IMR-90 (cell line): ENCODE measurements around the gene GZMM. TPM values are rescaled to one million over a fixed set of nuclear protein-coding genes. Genes with fewer than 3 reads are reported as not detected.
A peak's percentile ranks its signal among the peaks of the same experiment; 100 is the strongest.

Source experiments
- ATAC-seq: fragments of 200-7000 bp; cut with Tn5 transposase; 2 replicates; pipeline ENCODE4 v1.9.1; 2020; ENCODE audit warnings: low read depth, mild to moderate bottlenecking, moderate library complexity
- BruUV-seq: library from RNA; stranded (reverse); fragments of 400-500 nt; replicated peaks from 2 replicates; lab custom pipeline; 2021; lab: Mats Ljungman, UMichigan
- CTCF ChIA-PET: fragments of 300-600 bp; formaldehyde crosslinking; extraction: SDS; loops from one replicate; lab custom pipeline; 2021; ENCODE audit warnings: antibody characterized with exemption; lab: Yijun Ruan, JAX
- POLR2A ChIA-PET: fragments of 300-600 bp; sonication (Branson Sonifier 250); formaldehyde crosslinking; loops from one replicate; lab custom pipeline; 2022; ENCODE audit warnings: antibody characterized with exemption; ENCODE audit not compliant: unreplicated experiment; lab: Charles Lee
- DNase-seq: peaks from one replicate; pipeline ENCODE4 v3.0.0; 2013
- H2AFZ ChIP-seq: replicated peaks from 2 replicates; pipeline ENCODE3; 2013; ENCODE audit warnings: low read length, mild to moderate bottlenecking; ENCODE audit not compliant: poor library complexity
- H2AK5ac ChIP-seq: 2 replicates; pipeline ENCODE4 v1.6.1; 2013; ENCODE audit warnings: low read depth, low read length, inconsistent platforms
- H2AK9ac ChIP-seq: replicated peaks from 2 replicates; pipeline ENCODE3; 2013; ENCODE audit warnings: mild to moderate bottlenecking, low read depth, low read length, moderate library complexity; ENCODE audit not compliant: poor library complexity
- H2BK120ac ChIP-seq: 2 replicates; pipeline ENCODE4 v1.6.1; 2013; ENCODE audit warnings: low read depth, low read length, inconsistent platforms
- H2BK15ac ChIP-seq: 3 replicates; pipeline ENCODE4 v1.6.1; 2013; ENCODE audit warnings: low read depth, low read length, inconsistent platforms
- H2BK20ac ChIP-seq: 2 replicates; pipeline ENCODE4 v1.6.1; 2013; ENCODE audit warnings: low read depth, mild to moderate bottlenecking, inconsistent platforms, low read length, moderate library complexity
- H2BK5ac ChIP-seq: 2 replicates; pipeline ENCODE4 v1.6.1; 2013; ENCODE audit warnings: mild to moderate bottlenecking, low read depth, low read length, inconsistent platforms; ENCODE audit not compliant: poor library complexity, severe bottlenecking
- H3K14ac ChIP-seq: replicated peaks from 2 replicates; pipeline ENCODE4 v1.6.1; 2013; ENCODE audit warnings: low read depth, low read length, inconsistent platforms
- H3K18ac ChIP-seq: 2 replicates; pipeline ENCODE4 v1.6.1; 2013; ENCODE audit warnings: low read depth, low read length, control low read depth
- H3K23ac ChIP-seq: 2 replicates; pipeline ENCODE4 v1.6.1; 2013; ENCODE audit warnings: low read depth, low read length, inconsistent platforms
- H3K27ac ChIP-seq: 2 replicates; pipeline ENCODE4 v1.5.1; 2013; ENCODE audit warnings: mild to moderate bottlenecking, control low read depth, low read length; ENCODE audit not compliant: insufficient read depth
- H3K27me3 ChIP-seq: 2 replicates; pipeline ENCODE4 v1.6.1; 2013; ENCODE audit warnings: low read length; ENCODE audit not compliant: control insufficient read depth, insufficient read depth
- H3K36me3 ChIP-seq: 2 replicates; pipeline ENCODE4 v1.6.1; 2013; ENCODE audit warnings: low read length, mixed read lengths; ENCODE audit not compliant: control insufficient read depth, insufficient read depth
- H3K4ac ChIP-seq: 2 replicates; pipeline ENCODE4 v1.6.1; 2013; ENCODE audit warnings: low read depth, low read length, inconsistent platforms
- H3K4me1 ChIP-seq: 2 replicates; pipeline ENCODE4 v1.6.1; 2013; ENCODE audit warnings: low read length, mixed read lengths; ENCODE audit not compliant: control insufficient read depth, insufficient read depth
- H3K4me2 ChIP-seq: 2 replicates; pipeline ENCODE4 v1.6.1; 2013; ENCODE audit warnings: low read depth, mild to moderate bottlenecking, control low read depth, low read length, moderate library complexity
- H3K4me3 ChIP-seq: 2 replicates; pipeline ENCODE4 v1.5.1; 2013; ENCODE audit warnings: low read depth, mild to moderate bottlenecking, control low read depth, low read length, moderate library complexity; ENCODE audit not compliant: insufficient read depth
- H3K56ac ChIP-seq: 2 replicates; pipeline ENCODE4 v1.6.1; 2013; ENCODE audit warnings: low read length, inconsistent platforms; ENCODE audit not compliant: insufficient read depth; ENCODE audit errors: extremely low read depth
- H3K79me1 ChIP-seq, 2 experiments: 2 replicates each; pipeline ENCODE4 v1.6.1; 2013; ENCODE audit warnings: low read length in 2 of 2, inconsistent platforms in 1 of 2, low read depth in 1 of 2
- H3K9ac ChIP-seq: 2 replicates; pipeline ENCODE4 v1.6.1; 2013; ENCODE audit warnings: low read depth, low read length, control low read depth
- H3K9me1 ChIP-seq: 2 replicates; pipeline ENCODE4 v1.6.1; 2013; ENCODE audit warnings: low read length, inconsistent platforms; ENCODE audit not compliant: insufficient read depth
- H3K9me3 ChIP-seq: 2 replicates; pipeline ENCODE4 v1.6.1; 2013; ENCODE audit warnings: low read length; ENCODE audit not compliant: control insufficient read depth, insufficient read depth
- H4K20me1 ChIP-seq: 2 replicates; pipeline ENCODE4 v1.6.1; 2013; ENCODE audit warnings: low read length, inconsistent platforms; ENCODE audit not compliant: insufficient read depth
- H4K5ac ChIP-seq: 2 replicates; pipeline ENCODE4 v1.6.1; 2013; ENCODE audit warnings: mild to moderate bottlenecking, low read depth, low read length, control low read depth
- H4K8ac ChIP-seq, 2 experiments: 2 replicates each; pipeline ENCODE4 v1.6.1; 2013; ENCODE audit warnings: low read depth in 2 of 2, low read length in 2 of 2, control low read depth in 1 of 2, inconsistent platforms in 1 of 2
- H4K91ac ChIP-seq: 2 replicates; pipeline ENCODE4 v1.6.1; 2013; ENCODE audit warnings: low read depth, low read length, inconsistent platforms; ENCODE audit not compliant: insufficient read depth
- BHLHE40 ChIP-seq: fragments of 150-350 bp; IDR thresholded peaks from 2 replicates; pipeline ENCODE4 v1.6.1; 2016; ENCODE audit warnings: mild to moderate bottlenecking, low read depth, low read length
- CEBPB ChIP-seq: IDR thresholded peaks from 2 replicates; pipeline ENCODE4 v1.6.1; 2012; ENCODE audit warnings: low read depth, low read length, improper control_type of control experiment
- MXI1 ChIP-seq: IDR thresholded peaks from 2 replicates; pipeline ENCODE4 v1.6.1; 2012; ENCODE audit warnings: low read depth, mild to moderate bottlenecking, low read length, moderate library complexity, borderline replicate concordance
- WGBS, 2 experiments: methylation state at CpG; one replicate each; pipeline versions ENCODE4 v1.1.5 to v1.1.7; 2013; ENCODE audit warnings: missing lambda C conversion rate in 2 of 2; ENCODE audit not compliant: insufficient read length in 1 of 2; ENCODE audit errors: extremely low coverage in 2 of 2; 5-methylcytosine and 5-hydroxymethylcytosine counted together
- dilution Hi-C: fragments of 300-500 bp; cut with HindIII; formaldehyde crosslinking; loops from one replicate; pipeline ENCODE4 v1.14.3; 2018; ENCODE audit warnings: low sequenced_read_pairs; ENCODE audit not compliant: unreplicated experiment
- in situ Hi-C: fragments of 300-500 bp; cut with MboI; formaldehyde crosslinking; loops from 3 replicates; pipeline ENCODE4 v1.14.3; 2019; ENCODE audit warnings: low sequenced_read_pairs, inconsistent platforms, mixed read lengths
- intact Hi-C: fragments of 100-400 bp; cut with micrococcal nuclease; formaldehyde crosslinking; loops from 2 replicates; pipeline ENCODE4 v1.10.0; 2022
- polyA plus RNA-seq, 3 experiments: library from polyadenylated mRNA; depleted of rRNA; stranded (reverse); fragments of >200 nt; gene quantifications; 2 replicates each; pipeline ENCODE4 v1.2.3, GENCODE V29; 2012; ENCODE audit warnings: low replicate concordance in 1 of 3
- total RNA-seq: library from RNA; depleted of rRNA; stranded (reverse); fragments of >200 nt; gene quantifications from 2 replicates; pipeline ENCODE4 v1.2.3, GENCODE V29; 2012

Gene GZMM
- total and polyA plus RNA-seq, 2 of the 4 experiments (the other 2 are of a cell fraction): 0.24 TPM; not detected in 1

GRCh38 chr19:566403-566802, 22.6 kb downstream of the GZMM start:
- in situ Hi-C loops: no loop called here
- no peak overlapping the region for H3K9ac ChIP-seq
- H3K9me1 ChIP-seq: 0 out of 2 replicates have a peak, but pooled peaks cover 4% of the 10 kb centered on the region
- no peak overlapping the region for H3K4me3 ChIP-seq
- no peak overlapping the region for H2BK120ac ChIP-seq
- H4K91ac ChIP-seq: no peak overlapping the region
- no peak overlapping the region for H3K27ac ChIP-seq
- H4K5ac ChIP-seq: no peak overlapping the region
- WGBS, 2 experiments: no CpG with 5 or more reads among the region's 19 CpGs
- intact Hi-C loops: no loop called here
- ChIA-PET POLR2A (no interaction called here), CTCF (no interaction called here)
- H3K23ac ChIP-seq: no peak overlapping the region
- H2AK9ac ChIP-seq: no peak overlapping the region
- H2BK5ac ChIP-seq: no peak overlapping the region
- no peak overlapping the region for H2BK20ac ChIP-seq
- peaks cover 4% of the 10 kb centered on the region; the same call in 1 of the 2 replicates for H3K4me1 ChIP-seq
- H4K20me1 ChIP-seq: no peaks in the 10 kb centered on the region
- no peak overlapping the region for H3K4me2 ChIP-seq
- H3K4ac ChIP-seq: no peak overlapping the region
- H3K9me3 ChIP-seq: no peaks in the 10 kb centered on the region
- H3K56ac ChIP-seq: no peak overlapping the region
- DNase-seq (peak; percentile 31), ATAC-seq (no peak)
- H3K18ac ChIP-seq: no peak overlapping the region
- no peak overlapping the region for H2AFZ ChIP-seq
- H3K14ac ChIP-seq: no peak overlapping the region
- no peaks in the 10 kb centered on the region for H3K36me3 ChIP-seq
- no TSS peak for BruUV-seq
- no peak overlapping the region for H2BK15ac ChIP-seq
- peaks cover 0 to 5% of the 10 kb centered on the region in 2 experiments; a peak in 1 of 4 replicates for H3K79me1 ChIP-seq
- H3K27me3 ChIP-seq: no peaks in the 10 kb centered on the region
- no peak overlapping the region for H4K8ac ChIP-seq
- TF ChIP-seq CEBPB: peak; percentile 10; the same call in 1 of the 2 replicates
- TF ChIP-seq BHLHE40: 0 out of 2 replicates have a peak, but pooled peaks have one; percentile 9
- TF ChIP-seq MXI1: no peak
- dilution Hi-C loops: no loop called here
- no peak overlapping the region for H2AK5ac ChIP-seq
